ENCODE data around the gene TPCN2. TPM values are rescaled to one million over a fixed set of nuclear protein-coding genes. Genes with fewer than 3 reads are reported as not detected.

The TPCN2 gene
- total RNA-seq, 1 donor from 2014 or later = 9.5 TPM

GRCh38 chr11:69166218-69167115, 117.7 kb downstream of the TPCN2 start:
- peak overlapping the region; percentile 30 for H3K27ac ChIP-seq (ENCODE audit: low read depth, low read length)
- peak overlapping the region; percentile 50 for H3K9ac ChIP-seq (ENCODE audit: low read length)
- peaks cover 12% of the 10 kb centered on the region for H3K4me1 ChIP-seq (ENCODE audit: insufficient read depth, low read length)
- H3K27me3 ChIP-seq (ENCODE audit: insufficient read depth, low read length) = no peaks in the 10 kb centered on the region
- peak overlapping the region; percentile 81 for H3K27ac Mint-ChIP-seq (ENCODE audit: unreplicated experiment)
- no peak overlapping the region for H3K4me3 ChIP-seq (ENCODE audit: insufficient read depth, low read depth, low read length)
- H3K4me1 Mint-ChIP-seq (ENCODE audit: low read depth, unreplicated experiment) = peaks cover 7% of the 10 kb centered on the region
- H3K36me3 Mint-ChIP-seq (ENCODE audit: low read depth, unreplicated experiment) = peaks cover 3% of the 10 kb centered on the region
- TF ChIP-seq EZH2 (IDR thresholded peaks at IDR 0.05; ENCODE audit: insufficient read depth, low read length) = no peak
- no peak for TF ChIP-seq CTCF (IDR thresholded peaks at IDR 0.05; ENCODE audit: insufficient read depth, low read depth, low read length)
- H3K4me3 Mint-ChIP-seq (ENCODE audit: unreplicated experiment) = peak overlapping the region; percentile 34
- no peaks in the 10 kb centered on the region for H4K20me1 ChIP-seq (ENCODE audit: insufficient read depth, low read length)
- H3K27me3 Mint-ChIP-seq (ENCODE audit: low read depth, unreplicated experiment) = peaks cover 41% of the 10 kb centered on the region
- FAIRE-seq (peak; percentile 74), DNase-seq (ENCODE audit: low read depth) (peak; percentile 83)
- H3K9me3 ChIP-seq (ENCODE audit: insufficient read depth, low read depth, low read length) = peaks cover 6% of the 10 kb centered on the region
- H3K79me2 ChIP-seq (ENCODE audit: insufficient read depth, low read length) = no peaks in the 10 kb centered on the region
- H3K4me2 ChIP-seq (ENCODE audit: low read length) = peak overlapping the region; percentile 68
- H3K9me3 Mint-ChIP-seq (ENCODE audit: unreplicated experiment) = peaks cover 23% of the 10 kb centered on the region
- no peak overlapping the region for H2AFZ ChIP-seq (ENCODE audit: low read depth, low read length)
- H3K36me3 ChIP-seq (ENCODE audit: insufficient read depth, low read length) = no peaks in the 10 kb centered on the region

- Mint-ChIP-seq H3K4me1 (ENCODE audit: low read depth, unreplicated experiment) (peaks cover 7% of the 10 kb centered on the region), H3K27me3 (ENCODE audit: low read depth, unreplicated experiment) (peaks cover 44% of the 10 kb centered on the region), H3K9me3 (ENCODE audit: unreplicated experiment) (peaks cover 23% of the 10 kb centered on the region), H3K36me3 (ENCODE audit: low read depth, unreplicated experiment) (peaks cover 3% of the 10 kb centered on the region), H3K4me3 (ENCODE audit: unreplicated experiment) (no peak overlapping the region), H3K27ac (ENCODE audit: unreplicated experiment) (no peak overlapping the region)
- DNase-seq (ENCODE audit: low read depth) = no peak
- peaks cover 12% of the 10 kb centered on the region for H3K4me1 ChIP-seq (ENCODE audit: insufficient read depth, low read length)
- TF ChIP-seq CTCF (IDR thresholded peaks at IDR 0.05; ENCODE audit: insufficient read depth, low read depth, low read length) (no peak), EZH2 (IDR thresholded peaks at IDR 0.05; ENCODE audit: insufficient read depth, low read length) (no peak)
- no peak overlapping the region for H3K9ac ChIP-seq (ENCODE audit: low read length)
- peaks cover 6% of the 10 kb centered on the region for H3K9me3 ChIP-seq (ENCODE audit: insufficient read depth, low read depth, low read length)
- no peaks in the 10 kb centered on the region for H3K79me2 ChIP-seq (ENCODE audit: insufficient read depth, low read length)
- no peak overlapping the region for H3K4me3 ChIP-seq (ENCODE audit: insufficient read depth, low read depth, low read length)
- no peak overlapping the region for H3K27ac ChIP-seq (ENCODE audit: low read depth, low read length)
- H2AFZ ChIP-seq (ENCODE audit: low read depth, low read length) = no peak overlapping the region
- H4K20me1 ChIP-seq (ENCODE audit: insufficient read depth, low read length) = no peaks in the 10 kb centered on the region
- no peaks in the 10 kb centered on the region for H3K36me3 ChIP-seq (ENCODE audit: insufficient read depth, low read length)
- no peak for FAIRE-seq
- H3K4me2 ChIP-seq (ENCODE audit: low read length) = peak overlapping the region; percentile 68
- H3K27me3 ChIP-seq (ENCODE audit: insufficient read depth, low read length) = no peaks in the 10 kb centered on the region
Measured at GRCh38 chr11:69167130-69167915, 118.6 kb downstream of the TPCN2 start.
